GM12878 (cell line): ENCODE data around the gene SIRT2. TPM values are rescaled to one million over a fixed set of nuclear protein-coding genes. Genes with fewer than 3 reads are reported as not detected.

Source experiments
- BCL11A ChIP-seq: IDR thresholded peaks from 2 replicates; pipeline ENCODE4 v1.6.1; 2011; ENCODE audit warnings: low read depth, low read length
- BCL3 ChIP-seq: IDR thresholded peaks from 2 replicates; pipeline ENCODE4 v1.6.1; 2011; ENCODE audit warnings: borderline replicate concordance, low read depth, mild to moderate bottlenecking, moderate library complexity, low read length; ENCODE audit not compliant: insufficient read depth, poor library complexity, severe bottlenecking
- E2F8 ChIP-seq: fragments of 450-650 bp; IDR thresholded peaks from 2 replicates; pipeline ENCODE4 v1.6.1; 2018; ENCODE audit warnings: mild to moderate bottlenecking, low read depth, moderate library complexity; ENCODE audit not compliant: partially characterized antibody
- EED ChIP-seq: sonication (generic); IDR thresholded peaks from 2 replicates; pipeline ENCODE4 v1.6.1; 2016; ENCODE audit warnings: antibody characterized with exemption, low read depth
- EP300 ChIP-seq, 2 experiments: fragments of 150-350 bp in 1 of 2; IDR thresholded peaks; 2 replicates each; pipeline ENCODE4 v1.6.1; 2011 to 2012; ENCODE audit warnings: low read depth in 2 of 2, low read length in 2 of 2, borderline replicate concordance in 1 of 2, improper control_type of control experiment in 1 of 2, inconsistent platforms in 1 of 2; ENCODE audit not compliant: control insufficient read depth in 1 of 2
- HSF1 ChIP-seq: fragments of 150-350 bp; IDR thresholded peaks from 2 replicates; pipeline ENCODE4 v1.6.1; 2014; ENCODE audit warnings: mild to moderate bottlenecking, low read depth, low read length
- LARP7 ChIP-seq: fragments of 450-650 bp; IDR thresholded peaks from 2 replicates; pipeline ENCODE4 v1.6.1; 2017; ENCODE audit warnings: mild to moderate bottlenecking
- NBN ChIP-seq: fragments of 450-650 bp; IDR thresholded peaks from 2 replicates; pipeline ENCODE4 v1.6.1; 2016
- PML ChIP-seq: IDR thresholded peaks from 2 replicates; pipeline ENCODE4 v1.6.1; 2012; ENCODE audit warnings: low read length, inconsistent platforms
- POLR2AphosphoS5 ChIP-seq: IDR thresholded peaks from 2 replicates; pipeline ENCODE4 v1.6.1; 2011; ENCODE audit warnings: mild to moderate bottlenecking, low read length, inconsistent platforms
- SMAD1 ChIP-seq: fragments of 450-650 bp; IDR thresholded peaks from 2 replicates; pipeline ENCODE4 v1.6.1; 2018; ENCODE audit warnings: mild to moderate bottlenecking, low read depth; ENCODE audit not compliant: partially characterized antibody
- SMC3 ChIP-seq: IDR thresholded peaks from 2 replicates; pipeline ENCODE4 v1.6.1; 2011; ENCODE audit warnings: low read length, improper control_type of control experiment, borderline replicate concordance
- YY1 ChIP-seq: IDR thresholded peaks from 2 replicates; pipeline ENCODE4 v1.6.1; 2011; ENCODE audit warnings: low read depth, mild to moderate bottlenecking, low read length
- ZNF384 ChIP-seq: IDR thresholded peaks from 2 replicates; pipeline ENCODE4 v1.6.1; 2012; ENCODE audit warnings: low read depth, mild to moderate bottlenecking, low read length, improper control_type of control experiment, borderline replicate concordance
- polyA plus RNA-seq, 11 experiments: library from polyadenylated mRNA; depleted of rRNA in 4 of 11; unstranded in 6 of 11; stranded (reverse) in 5 of 11; fragments of >200 nt; fragmentation: Nextera tagmentation in 4 of 11; fragmentation: Illumina TruSeq in 1 of 11; extraction: Ambion mirVana in 4 of 11; extraction: Trizol in 1 of 11; gene quantifications; 1 replicate in 1 of 11; 2 replicates in 10 of 11; pipeline versions ENCODE4 v1.2.1 to v1.2.3, GENCODE V29; 2011 to 2016; ENCODE audit warnings: inconsistent platforms in 2 of 11, missing spikeins in 2 of 11, low read depth in 1 of 11
- total RNA-seq, 4 experiments: library from RNA; depleted of rRNA in 3 of 4; stranded (reverse); fragments of >200 nt in 3 of 4; fragmentation: Illumina TruSeq in 1 of 4; extraction: Trizol in 1 of 4; gene quantifications; 2 replicates each; pipeline versions ENCODE4 v1.2.1 to v1.2.3, GENCODE V29; 2013 to 2021

The SIRT2 gene
- total and polyA plus RNA-seq, 10 of the 15 experiments (the other 5 are each of a cell fraction or from before 2014, with no cell fraction given): 1.4 to 38.7 (median 24.1) TPM

GRCh38 chr19:38849147-38849859, 50.1 kb downstream of the SIRT2 start (continued):
- TF ChIP-seq SMC3 (no peak), BCL11A (0 out of 2 replicates have a peak, but pooled peaks have one; percentile 8), YY1 (peak; percentile 45; the same call in 1 of the 2 replicates), SMAD1 (peak; percentile 27), E2F8 (peak; percentile 49), EED (peak; percentile 38; the same call in 1 of the 2 replicates), EP300 (IDR thresholded peaks at IDR 0.05; ENCODE audit: borderline replicate concordance in 1 of 2, control insufficient read depth in 1 of 2, low read depth in 2 of 2, low read length in 2 of 2) (0 out of 4 replicates have a peak, but pooled peaks of 1 of the 2 experiments have one; percentile 38), ZNF384 (peak; percentile 85), HSF1 (0 out of 2 replicates have a peak, but pooled peaks have one; percentile 22), BCL3 (peak; percentile 41), NBN (peak; percentile 65; the same call in 1 of the 2 replicates), LARP7 (peak; percentile 99), PML (no peak), POLR2AphosphoS5 (0 out of 2 replicates have a peak, but pooled peaks have one; percentile 52)
